DND-41 (cell line): ENCODE measurements around the gene RTN4RL2.
"Not testable (repeated sequence)": the region's sequence is repeated elsewhere in the genome, so short reads cannot be mapped to it uniquely, and the experiment has no call there.

Source experiments
- ATAC-seq: fragments of 200-7000 bp; cut with Tn5 transposase; 3 replicates; pipeline ENCODE4 v1.9.1; 2021; ENCODE audit warnings: low read depth; ENCODE audit not compliant: insufficient read depth
- DNase-seq: peaks from one replicate; pipeline ENCODE4 v3.0.0-alpha.2; 2020
- H2AFZ ChIP-seq: 2 replicates; pipeline ENCODE4 v1.6.0; 2012; ENCODE audit warnings: low read depth, low read length
- H3K27ac ChIP-seq: 2 replicates; pipeline ENCODE4 v1.5.1; 2012; ENCODE audit warnings: low read length, inconsistent platforms
- H3K27me3 ChIP-seq: fragments of 200-600 bp; sonication (generic); 2 replicates; pipeline ENCODE4 v1.6.0; 2012; ENCODE audit warnings: low read length, mild to moderate bottlenecking, inconsistent platforms; ENCODE audit not compliant: insufficient read depth, poor library complexity
- H3K36me3 ChIP-seq: 2 replicates; pipeline ENCODE4 v1.5.1; 2012; ENCODE audit warnings: low read length, inconsistent platforms; ENCODE audit not compliant: insufficient read depth
- H3K4me1 ChIP-seq: 2 replicates; pipeline ENCODE4 v1.5.1; 2012; ENCODE audit warnings: mild to moderate bottlenecking, low read length; ENCODE audit not compliant: insufficient read depth
- H3K4me2 ChIP-seq: 2 replicates; pipeline ENCODE4 v1.6.0; 2012; ENCODE audit warnings: mild to moderate bottlenecking, moderate library complexity, low read length, inconsistent platforms; ENCODE audit not compliant: insufficient read depth
- H3K4me3 ChIP-seq, 2 experiments: fragments of 200-600 bp in 1 of 2; shearing (Covaris generic) in 1 of 2; 2 replicates each; pipeline ENCODE4 v1.5.1; 2012 to 2016; ENCODE audit warnings: inconsistent platforms in 2 of 2, low read length in 2 of 2, mild to moderate bottlenecking in 2 of 2, low read depth in 1 of 2, moderate library complexity in 1 of 2
- H3K79me2 ChIP-seq: 2 replicates; pipeline ENCODE4 v1.6.0; 2012; ENCODE audit warnings: low read length, inconsistent platforms; ENCODE audit not compliant: insufficient read depth
- H3K9ac ChIP-seq: 2 replicates; pipeline ENCODE4 v1.6.0; 2012; ENCODE audit warnings: low read depth, mild to moderate bottlenecking, inconsistent platforms, low read length, moderate library complexity
- H3K9me3 ChIP-seq: 2 replicates; pipeline ENCODE4 v1.5.1; 2012; ENCODE audit warnings: low read length, moderate library complexity, mild to moderate bottlenecking, inconsistent platforms; ENCODE audit not compliant: insufficient read depth, severe bottlenecking
- H4K20me1 ChIP-seq: 2 replicates; pipeline ENCODE4 v1.6.0; 2012; ENCODE audit warnings: low read length; ENCODE audit not compliant: insufficient read depth
- CTCF ChIP-seq: IDR thresholded peaks from 2 replicates; pipeline ENCODE4 v1.5.1; 2012; ENCODE audit warnings: borderline replicate concordance, low read length, moderate library complexity, mild to moderate bottlenecking; ENCODE audit not compliant: poor library complexity, severe bottlenecking; ENCODE audit errors: extremely low read depth
- EZH2 ChIP-seq: IDR thresholded peaks from 3 replicates; pipeline ENCODE4 v1.6.1; 2012; ENCODE audit warnings: borderline replicate concordance, low read depth, mild to moderate bottlenecking, moderate library complexity, low read length, inconsistent platforms; ENCODE audit not compliant: severe bottlenecking

Gene RTN4RL2

GRCh38 chr11:57444362-57445121 is 15.8 kb upstream of the RTN4RL2 start:
- no peak for ATAC-seq
- Histone ChIP-seq H3K27me3 (no peaks in the 10 kb centered on the region), H2AFZ (no peak overlapping the region), H3K9ac (no peak overlapping the region), H3K79me2 (no peaks in the 10 kb centered on the region), H3K36me3 (no peaks in the 10 kb centered on the region), H3K4me2 (no peak overlapping the region), H3K9me3 (no peaks in the 10 kb centered on the region), H3K4me1 (no peaks in the 10 kb centered on the region), H3K4me3 (no peak overlapping the region), H4K20me1 (no peaks in the 10 kb centered on the region), H3K27ac (no peak overlapping the region)
- TF ChIP-seq CTCF, result no peak
- TF ChIP-seq EZH2, result no peak
- DNase-seq, result no peak

GRCh38 chr11:57445122-57445394 is 15.3 kb upstream of the RTN4RL2 start:
- H2AFZ ChIP-seq, H3K9me3 ChIP-seq, H3K36me3 ChIP-seq, H3K4me2 ChIP-seq, H3K79me2 ChIP-seq, H3K4me3 ChIP-seq, H3K27ac ChIP-seq, H4K20me1 ChIP-seq, H3K4me1 ChIP-seq, H3K9ac ChIP-seq, ATAC-seq, H3K27me3 ChIP-seq, DNase-seq: not testable (repeated sequence)

GRCh38 chr11:57446055-57446454 is 14.3 kb upstream of the RTN4RL2 start:
- no peak overlapping the region for H3K4me2 ChIP-seq
- TF ChIP-seq CTCF (no peak), EZH2 (no peak)
- ATAC-seq, result no peak
- DNase-seq, result no peak
- no peak overlapping the region for H2AFZ ChIP-seq
- no peaks in the 10 kb centered on the region for H3K79me2 ChIP-seq
- H3K9me3 ChIP-seq, result no peaks in the 10 kb centered on the region
- peaks cover 4% of the 10 kb centered on the region for H3K27me3 ChIP-seq
- no peaks in the 10 kb centered on the region for H4K20me1 ChIP-seq
- no peaks in the 10 kb centered on the region for H3K4me1 ChIP-seq
- H3K9ac ChIP-seq, result no peak overlapping the region
- no peak overlapping the region for H3K27ac ChIP-seq
- H3K4me3 ChIP-seq, result no peak overlapping the region
- no peaks in the 10 kb centered on the region for H3K36me3 ChIP-seq

GRCh38 chr11:57453543-57454177 is 6.7 kb upstream of the RTN4RL2 start:
- H3K27ac ChIP-seq, result no peak overlapping the region
- peaks cover 21% of the 10 kb centered on the region for H3K27me3 ChIP-seq
- peaks cover 10% of the 10 kb centered on the region for H3K4me1 ChIP-seq
- H4K20me1 ChIP-seq, result no peaks in the 10 kb centered on the region
- H3K79me2 ChIP-seq, result no peaks in the 10 kb centered on the region
- no peak overlapping the region for H2AFZ ChIP-seq
- H3K36me3 ChIP-seq, result no peaks in the 10 kb centered on the region
- H3K4me3 ChIP-seq, result no peak overlapping the region
- no peak for ATAC-seq
- no peaks in the 10 kb centered on the region for H3K9me3 ChIP-seq
- TF ChIP-seq CTCF (no peak), EZH2 (no peak)
- H3K9ac ChIP-seq, result no peak overlapping the region
- DNase-seq, result no peak
- H3K4me2 ChIP-seq, result no peak overlapping the region
